Activated B cell treated with CpG ODN at 0.5 μM for 24 hours (primary cell): ENCODE data around the gene UNC93B1. TPM values are rescaled to one million over a fixed set of nuclear protein-coding genes. Genes with fewer than 3 reads are reported as not detected.
A peak's percentile ranks its signal among the peaks of the same experiment; 100 is the strongest.

ENCODE experiments used
- ATAC-seq: fragments of 200-7000 bp; cut with Tn5 transposase; one replicate; pipeline ENCODE4 v1.10.0; 2021; ENCODE audit warnings: low read depth, mild to moderate bottlenecking, moderate library complexity
- CTCF ChIA-PET: fragments of 350-600 bp; sonication (Branson Sonifier 250); formaldehyde crosslinking; loops from one replicate; lab custom pipeline; 2021; ENCODE audit warnings: antibody characterized with exemption; lab: Charles Lee
- POLR2A ChIA-PET: fragments of 350-600 bp; sonication (Branson Sonifier 250); formaldehyde crosslinking; loops from one replicate; lab custom pipeline; 2021; ENCODE audit warnings: antibody characterized with exemption; lab: Charles Lee
- DNase-seq: peaks from one replicate; pipeline ENCODE4 v3.0.0; 2022
- H3K27ac Mint-ChIP-seq: one replicate; pipeline ENCODE4 v1.8.0; 2020; ENCODE audit warnings: mixed read lengths
- H3K27me3 Mint-ChIP-seq: one replicate; pipeline ENCODE4 v1.8.0; 2021; ENCODE audit warnings: mixed read lengths
- H3K36me3 Mint-ChIP-seq: one replicate; pipeline ENCODE4 v1.8.0; 2021; ENCODE audit warnings: low read depth, mixed read lengths
- H3K4me1 Mint-ChIP-seq: one replicate; pipeline ENCODE4 v1.8.0; 2021; ENCODE audit warnings: mixed read lengths
- H3K4me3 Mint-ChIP-seq: one replicate; pipeline ENCODE4 v1.8.0; 2020; ENCODE audit warnings: mild to moderate bottlenecking, mixed read lengths
- H3K9me3 Mint-ChIP-seq: one replicate; pipeline ENCODE4 v1.8.0; 2020; ENCODE audit warnings: mixed read lengths
- CTCF ChIP-seq: fragments of 200-600 bp; IDR thresholded peaks from one replicate; pipeline ENCODE4 v1.8.0; 2022; ENCODE audit warnings: antibody characterized with exemption, mild to moderate bottlenecking
- intact Hi-C: fragments of 100-400 bp; cut with micrococcal nuclease; formaldehyde crosslinking; loops from one replicate; pipeline ENCODE4 v1.15.1; 2024
- total RNA-seq: library from RNA; stranded (reverse); gene quantifications from 2 replicates; pipeline ENCODE4 v1.2.3, GENCODE V29; 2022

Gene UNC93B1
- total RNA-seq, 1 donor from 2014 or later: 133 TPM

DNA sequence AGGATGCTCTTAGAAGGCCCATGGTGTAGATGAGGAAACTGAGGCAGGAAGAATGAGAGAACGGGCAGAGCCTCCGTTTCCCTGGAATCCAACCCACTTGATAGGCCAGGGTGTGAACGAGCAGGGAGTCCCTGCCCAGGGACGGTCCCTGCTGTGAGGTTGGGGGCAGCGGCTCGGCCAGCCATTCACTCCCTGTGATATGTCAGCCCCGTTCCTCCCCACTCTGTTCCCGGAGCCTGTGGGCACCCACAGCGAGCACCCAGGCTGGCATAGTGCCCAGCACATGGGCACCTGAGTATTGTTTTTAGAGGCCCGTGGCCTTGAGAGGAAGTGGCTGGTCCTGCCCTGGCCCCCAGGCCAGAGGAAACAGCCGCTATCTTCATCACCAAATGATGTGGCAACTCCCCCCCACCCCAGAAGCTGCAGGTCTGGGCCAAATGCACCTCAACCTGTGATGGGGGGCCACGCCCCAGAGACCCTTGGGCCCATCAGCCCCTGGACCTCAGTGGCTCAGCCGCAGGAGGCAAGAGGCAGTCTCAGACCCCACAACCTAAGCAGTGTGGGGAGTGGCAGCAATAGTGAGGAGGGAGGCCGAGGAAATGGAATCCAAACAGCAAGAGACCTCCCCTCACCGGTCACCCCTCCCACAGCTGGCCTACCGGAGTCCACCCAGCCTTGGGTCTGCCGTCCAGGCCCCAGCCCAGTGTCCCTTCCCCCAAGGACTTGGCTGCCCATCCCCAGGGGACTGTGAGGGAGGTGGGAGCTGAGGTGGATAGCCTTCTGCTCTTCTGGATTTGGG lies 8.3 kb upstream of the UNC93B1 start:
- ChIA-PET POLR2A (interaction anchor here (1.1 kb wide), 1 partner anchor 25 kb away, joined by 3 read pairs; no protein-coding TSS in a partner anchor), CTCF (interaction anchor here (4.2 kb wide), 1 partner anchor 197 kb away, joined by 23 read pairs; no protein-coding TSS in a partner anchor)
- no peak for ATAC-seq
- Mint-ChIP-seq H3K4me1 (peaks cover 38% of the 10 kb centered on the region), H3K36me3 (no peaks in the 10 kb centered on the region), H3K9me3 (no peaks in the 10 kb centered on the region), H3K4me3 (no peak overlapping the region), H3K27me3 (no peaks in the 10 kb centered on the region), H3K27ac (no peak overlapping the region)
- no peak for DNase-seq
- TF ChIP-seq CTCF: no peak
- intact Hi-C loops: no loop called here

- H3K4me3 Mint-ChIP-seq: no peak overlapping the region
- no peak overlapping the region for H3K27ac Mint-ChIP-seq
- ChIA-PET POLR2A (interaction anchor here (1.8 kb wide), 1 partner anchor 9 kb away, joined by 4 read pairs; no protein-coding TSS in a partner anchor), CTCF (interaction anchor here (1.6 to 4.2 kb wide), 5 partner anchors 9 to 201 kb away, joined by 4 to 23 read pairs (median 6); no protein-coding TSS in a partner anchor)
- DNase-seq (no peak), ATAC-seq (no peak)
- H3K4me1 Mint-ChIP-seq: peaks cover 45% of the 10 kb centered on the region
- H3K9me3 Mint-ChIP-seq: no peaks in the 10 kb centered on the region
- intact Hi-C loops: no loop called here
- TF ChIP-seq CTCF: no peak
- H3K27me3 Mint-ChIP-seq: no peaks in the 10 kb centered on the region
- no peaks in the 10 kb centered on the region for H3K36me3 Mint-ChIP-seq
Observed at GRCh38 chr11:68011051-68011943, 7.4 kb upstream of the UNC93B1 start.

DNA sequence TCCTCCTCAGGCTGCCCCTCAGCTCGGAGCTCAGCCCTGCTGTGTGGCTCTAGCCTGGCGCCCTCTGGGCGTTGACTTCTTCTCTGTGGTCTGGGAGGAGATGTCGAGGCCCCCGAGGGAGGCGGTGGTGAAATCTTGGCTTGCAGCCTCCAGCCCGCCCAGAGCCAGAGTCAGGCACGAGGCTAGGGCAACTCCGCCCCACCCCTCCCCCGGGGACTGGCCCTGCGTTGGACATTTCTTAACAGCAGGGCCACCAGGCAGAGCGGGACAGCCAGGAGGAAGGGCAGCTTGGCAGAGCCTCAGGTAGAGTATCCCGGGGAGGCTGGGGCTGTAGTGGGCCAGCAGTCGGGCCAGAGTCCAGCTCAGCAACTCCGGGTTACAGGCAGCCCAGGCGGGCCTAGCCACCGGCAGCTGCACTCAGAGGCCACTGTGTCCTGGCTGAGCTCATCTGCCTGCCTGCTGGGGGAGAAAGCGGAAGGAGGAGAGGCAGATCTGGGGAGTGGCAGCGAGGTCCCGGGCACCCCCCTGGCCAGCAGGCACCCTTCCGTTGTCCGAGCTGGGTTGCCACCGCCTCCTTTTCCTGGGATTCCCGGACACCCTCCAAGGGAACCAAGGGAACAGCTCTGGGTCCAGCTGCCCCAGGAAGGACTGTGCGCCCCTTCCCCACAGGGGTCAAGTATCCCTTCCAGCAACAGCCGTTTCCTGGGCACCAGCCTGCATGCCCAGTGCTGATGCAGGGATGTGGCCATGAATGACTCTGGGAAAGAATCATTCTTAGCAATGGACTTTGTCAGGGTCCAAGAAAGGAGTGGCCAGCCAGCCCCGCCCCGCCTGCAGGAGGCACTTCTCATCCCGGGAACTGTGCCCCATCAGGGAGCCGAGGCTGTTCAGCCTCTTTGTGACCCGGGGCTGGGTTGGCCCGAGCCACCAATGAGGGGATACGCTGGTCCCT lies 6.5 kb upstream of the UNC93B1 start, which contains the start of gene ALDH3B1:
ALDH3B1 (plus strand) TSS at position 238 of the 952 bp plus-strand sequence. CDS start 4,971 bp downstream, outside the sequence.
- POLR2A ChIA-PET: interaction anchor here (1.0 to 2.3 kb wide), 7 partner anchors 8 to 262 kb away, joined by 3 to 9 read pairs (median 4); partner anchors contain the start of gene C11orf24
- ATAC-seq: peak; percentile 83
- DNase-seq: peak; percentile 54

More for the DNA sequence above, 6.5 kb upstream of the UNC93B1 start, which contains the start of gene ALDH3B1:
- intact Hi-C loops: no loop called here
- H3K27me3 Mint-ChIP-seq: no peaks in the 10 kb centered on the region
- peak within 1 kb of the TSS; percentile 79 for H3K27ac Mint-ChIP-seq
- H3K4me3 Mint-ChIP-seq: peak within 1 kb of the TSS; percentile 78
- H3K4me1 Mint-ChIP-seq: peaks cover 51% of the 10 kb centered on the region
- CTCF ChIA-PET: interaction anchor here (1.6 to 4.2 kb wide), 6 partner anchors 10 to 202 kb away, joined by 4 to 23 read pairs (median 6); partner anchors contain the start of gene TCIRG1
- H3K36me3 Mint-ChIP-seq: no peaks in the 10 kb centered on the region
- no peaks in the 10 kb centered on the region for H3K9me3 Mint-ChIP-seq
- TF ChIP-seq CTCF: no peak
